HEK293 (cell line): Measurements from ENCODE around the gene SRRM4.
A peak's percentile ranks its signal among the peaks of the same experiment; 100 is the strongest.

Experiments
- BCL11B ChIP-seq: fragments of 450-650 bp; formaldehyde crosslinking; IDR thresholded peaks from 2 replicates; pipeline ENCODE4 v1.5.1; 2016; ENCODE audit warnings: low read depth, missing biosample characterization, missing genetic modification characterization
- MZF1 ChIP-seq: fragments of 450-650 bp; formaldehyde crosslinking; IDR thresholded peaks from 2 replicates; pipeline ENCODE4 v1.5.1; 2017; ENCODE audit warnings: missing biosample characterization, missing genetic modification characterization, borderline replicate concordance
- RBAK ChIP-seq: fragments of 450-650 bp; formaldehyde crosslinking; IDR thresholded peaks from 2 replicates; pipeline ENCODE4 v1.5.1; 2016; ENCODE audit warnings: missing biosample characterization, missing genetic modification characterization
- ZFP3 ChIP-seq: fragments of 450-650 bp; formaldehyde crosslinking; IDR thresholded peaks from 2 replicates; pipeline ENCODE4 v1.5.1; 2016; ENCODE audit warnings: low read depth, missing biosample characterization, missing genetic modification characterization
- ZNF112 ChIP-seq: fragments of 450-650 bp; formaldehyde crosslinking; IDR thresholded peaks from 2 replicates; pipeline ENCODE4 v1.5.0; 2017; ENCODE audit warnings: missing biosample characterization, missing genetic modification characterization
- ZNF121 ChIP-seq: fragments of 450-650 bp; formaldehyde crosslinking; IDR thresholded peaks from 2 replicates; pipeline ENCODE4 v1.5.1; 2016; ENCODE audit warnings: missing biosample characterization, missing genetic modification characterization
- ZNF324 ChIP-seq: fragments of 450-650 bp; formaldehyde crosslinking; IDR thresholded peaks from 2 replicates; pipeline ENCODE4 v1.5.1; 2016; ENCODE audit warnings: missing biosample characterization, missing genetic modification characterization
- ZNF335 ChIP-seq: fragments of 450-650 bp; formaldehyde crosslinking; conservative IDR thresholded peaks from 2 replicates; pipeline ENCODE4 v1.5.1; 2016; ENCODE audit warnings: missing biosample characterization, missing genetic modification characterization
- ZNF416 ChIP-seq: fragments of 450-650 bp; formaldehyde crosslinking; IDR thresholded peaks from 2 replicates; pipeline ENCODE4 v1.5.1; 2016; ENCODE audit warnings: missing biosample characterization, missing genetic modification characterization
- ZNF701 ChIP-seq: fragments of 450-650 bp; formaldehyde crosslinking; IDR thresholded peaks from 2 replicates; pipeline ENCODE4 v1.5.1; 2016; ENCODE audit warnings: missing biosample characterization, missing genetic modification characterization
- ZNF704 ChIP-seq: fragments of 450-650 bp; formaldehyde crosslinking; IDR thresholded peaks from 2 replicates; pipeline ENCODE4 v1.5.1; 2016; ENCODE audit warnings: missing biosample characterization, missing genetic modification characterization
- TF ChIP-seq, protein P1 (sequence below): fragments of 450-650 bp; formaldehyde crosslinking; IDR thresholded peaks from 2 replicates; pipeline ENCODE4 v1.5.1; 2016; ENCODE audit warnings: missing biosample characterization, missing genetic modification characterization
- TF ChIP-seq, protein P2 (sequence below): fragments of 450-650 bp; formaldehyde crosslinking; IDR thresholded peaks from 2 replicates; pipeline ENCODE4 v1.5.1; 2016; ENCODE audit warnings: missing biosample characterization, missing genetic modification characterization

- no peak for TF ChIP-seq ZNF704 (tag by site-specific recombination)
- TF ChIP-seq, protein P1, sequence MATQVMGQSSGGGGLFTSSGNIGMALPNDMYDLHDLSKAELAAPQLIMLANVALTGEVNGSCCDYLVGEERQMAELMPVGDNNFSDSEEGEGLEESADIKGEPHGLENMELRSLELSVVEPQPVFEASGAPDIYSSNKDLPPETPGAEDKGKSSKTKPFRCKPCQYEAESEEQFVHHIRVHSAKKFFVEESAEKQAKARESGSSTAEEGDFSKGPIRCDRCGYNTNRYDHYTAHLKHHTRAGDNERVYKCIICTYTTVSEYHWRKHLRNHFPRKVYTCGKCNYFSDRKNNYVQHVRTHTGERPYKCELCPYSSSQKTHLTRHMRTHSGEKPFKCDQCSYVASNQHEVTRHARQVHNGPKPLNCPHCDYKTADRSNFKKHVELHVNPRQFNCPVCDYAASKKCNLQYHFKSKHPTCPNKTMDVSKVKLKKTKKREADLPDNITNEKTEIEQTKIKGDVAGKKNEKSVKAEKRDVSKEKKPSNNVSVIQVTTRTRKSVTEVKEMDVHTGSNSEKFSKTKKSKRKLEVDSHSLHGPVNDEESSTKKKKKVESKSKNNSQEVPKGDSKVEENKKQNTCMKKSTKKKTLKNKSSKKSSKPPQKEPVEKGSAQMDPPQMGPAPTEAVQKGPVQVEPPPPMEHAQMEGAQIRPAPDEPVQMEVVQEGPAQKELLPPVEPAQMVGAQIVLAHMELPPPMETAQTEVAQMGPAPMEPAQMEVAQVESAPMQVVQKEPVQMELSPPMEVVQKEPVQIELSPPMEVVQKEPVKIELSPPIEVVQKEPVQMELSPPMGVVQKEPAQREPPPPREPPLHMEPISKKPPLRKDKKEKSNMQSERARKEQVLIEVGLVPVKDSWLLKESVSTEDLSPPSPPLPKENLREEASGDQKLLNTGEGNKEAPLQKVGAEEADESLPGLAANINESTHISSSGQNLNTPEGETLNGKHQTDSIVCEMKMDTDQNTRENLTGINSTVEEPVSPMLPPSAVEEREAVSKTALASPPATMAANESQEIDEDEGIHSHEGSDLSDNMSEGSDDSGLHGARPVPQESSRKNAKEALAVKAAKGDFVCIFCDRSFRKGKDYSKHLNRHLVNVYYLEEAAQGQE = peak; percentile 96
- TF ChIP-seq ZNF701 = no peak
- TF ChIP-seq, protein P2, sequence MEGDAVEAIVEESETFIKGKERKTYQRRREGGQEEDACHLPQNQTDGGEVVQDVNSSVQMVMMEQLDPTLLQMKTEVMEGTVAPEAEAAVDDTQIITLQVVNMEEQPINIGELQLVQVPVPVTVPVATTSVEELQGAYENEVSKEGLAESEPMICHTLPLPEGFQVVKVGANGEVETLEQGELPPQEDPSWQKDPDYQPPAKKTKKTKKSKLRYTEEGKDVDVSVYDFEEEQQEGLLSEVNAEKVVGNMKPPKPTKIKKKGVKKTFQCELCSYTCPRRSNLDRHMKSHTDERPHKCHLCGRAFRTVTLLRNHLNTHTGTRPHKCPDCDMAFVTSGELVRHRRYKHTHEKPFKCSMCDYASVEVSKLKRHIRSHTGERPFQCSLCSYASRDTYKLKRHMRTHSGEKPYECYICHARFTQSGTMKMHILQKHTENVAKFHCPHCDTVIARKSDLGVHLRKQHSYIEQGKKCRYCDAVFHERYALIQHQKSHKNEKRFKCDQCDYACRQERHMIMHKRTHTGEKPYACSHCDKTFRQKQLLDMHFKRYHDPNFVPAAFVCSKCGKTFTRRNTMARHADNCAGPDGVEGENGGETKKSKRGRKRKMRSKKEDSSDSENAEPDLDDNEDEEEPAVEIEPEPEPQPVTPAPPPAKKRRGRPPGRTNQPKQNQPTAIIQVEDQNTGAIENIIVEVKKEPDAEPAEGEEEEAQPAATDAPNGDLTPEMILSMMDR (tag by site-specific recombination) = no peak
- no peak for TF ChIP-seq BCL11B
- no peak for TF ChIP-seq ZNF416 (tag by site-specific recombination)
- TF ChIP-seq ZNF324 (tag by site-specific recombination) = no peak
- no peak for TF ChIP-seq ZFP3 (tag by site-specific recombination)
- TF ChIP-seq ZNF121 (tag by site-specific recombination) = no peak
- TF ChIP-seq ZNF335 (tag by site-specific recombination) = no peak
- no peak for TF ChIP-seq RBAK (tag by site-specific recombination)
- TF ChIP-seq ZNF112 = no peak
- no peak for TF ChIP-seq MZF1
Measured at GRCh38 chr12:119060847-119061796, 79.8 kb downstream of the SRRM4 start.
